BLaER1 treated with 17β-estradiol and CSF1 and Interleukin-3, amounts not matched to agents 10 nM and 100 nM (cell line): ENCODE measurements around the gene C4BPA.

Source experiments
- H3K27ac ChIP-seq, 11 experiments: shearing (Covaris generic); formaldehyde crosslinking; 2 replicates each; pipeline ENCODE4 v1.8.1; 2022
- H3K27me3 ChIP-seq, 11 experiments: shearing (Covaris generic); formaldehyde crosslinking; 2 replicates each; pipeline ENCODE4 v1.8.1; 2022
- H3K36me3 ChIP-seq, 11 experiments: shearing (Covaris generic); formaldehyde crosslinking; 2 replicates each; pipeline ENCODE4 v1.8.1; 2022
- H3K4me1 ChIP-seq, 10 experiments: shearing (Covaris generic); formaldehyde crosslinking; 2 replicates each; pipeline ENCODE4 v1.8.1; 2022
- H3K4me2 ChIP-seq, 11 experiments: shearing (Covaris generic); formaldehyde crosslinking; 2 replicates each; pipeline ENCODE4 v1.8.1; 2022
- H3K4me3 ChIP-seq, 10 experiments: shearing (Covaris generic); formaldehyde crosslinking; 2 replicates each; pipeline ENCODE4 v1.8.1; 2022
- H3K9ac ChIP-seq, 11 experiments: shearing (Covaris generic); formaldehyde crosslinking; 2 replicates each; pipeline ENCODE4 v1.8.1; 2022
- H3K9me3 ChIP-seq, 11 experiments: shearing (Covaris generic); formaldehyde crosslinking; replicated peaks in 1 of 11; 2 replicates each; pipeline ENCODE4 v1.8.1; 2022
- H4K20me1 ChIP-seq, 11 experiments: shearing (Covaris generic); formaldehyde crosslinking; 2 replicates each; pipeline ENCODE4 v1.8.1; 2022
- Cebpa-rat ChIP-seq, 11 experiments: shearing (Covaris generic); IDR thresholded peaks; 2 replicates each; pipeline ENCODE4 v1.8.1; 2022

Gene C4BPA

DNA sequence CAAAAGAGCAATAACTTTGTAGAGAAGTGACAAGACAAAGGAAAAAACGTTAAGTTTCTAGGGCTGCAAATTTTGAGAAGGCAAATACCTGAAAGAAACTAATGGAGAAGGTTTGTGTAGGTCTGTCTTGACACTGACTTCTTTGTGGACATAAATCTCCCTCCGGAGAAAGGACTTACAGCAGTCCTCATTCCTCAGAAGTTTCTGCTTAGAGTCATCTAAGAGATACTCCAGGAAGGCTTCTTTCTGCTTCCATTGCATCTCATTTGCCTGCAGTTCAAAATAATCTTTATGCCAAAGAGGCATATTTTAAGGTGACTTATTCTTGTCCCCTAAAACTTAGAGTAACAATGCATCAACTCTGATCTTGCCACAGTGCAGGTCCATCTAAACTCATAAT, 19.8 kb upstream of the C4BPA start:
- H4K20me1 ChIP-seq = no peaks in the 10 kb centered on the region
- H3K36me3 ChIP-seq = no peaks in the 10 kb centered on the region
- no peak overlapping the region for H3K9ac ChIP-seq
- peak overlapping the region in 2 of 11 experiments; percentile 25 to 57; a peak in 1 of 22 replicates for H3K4me2 ChIP-seq
- H3K4me3 ChIP-seq = no peak overlapping the region
- peaks cover 6 to 27% (median 7%) of the 10 kb centered on the region in 10 experiments; a peak in 18 of 20 replicates for H3K4me1 ChIP-seq
- no peak for TF ChIP-seq Cebpa-rat (IDR thresholded peaks at IDR 0.05)
- no peaks in the 10 kb centered on the region for H3K27me3 ChIP-seq
- H3K9me3 ChIP-seq = no peaks in the 10 kb centered on the region
- H3K27ac ChIP-seq = no peak overlapping the region

DNA sequence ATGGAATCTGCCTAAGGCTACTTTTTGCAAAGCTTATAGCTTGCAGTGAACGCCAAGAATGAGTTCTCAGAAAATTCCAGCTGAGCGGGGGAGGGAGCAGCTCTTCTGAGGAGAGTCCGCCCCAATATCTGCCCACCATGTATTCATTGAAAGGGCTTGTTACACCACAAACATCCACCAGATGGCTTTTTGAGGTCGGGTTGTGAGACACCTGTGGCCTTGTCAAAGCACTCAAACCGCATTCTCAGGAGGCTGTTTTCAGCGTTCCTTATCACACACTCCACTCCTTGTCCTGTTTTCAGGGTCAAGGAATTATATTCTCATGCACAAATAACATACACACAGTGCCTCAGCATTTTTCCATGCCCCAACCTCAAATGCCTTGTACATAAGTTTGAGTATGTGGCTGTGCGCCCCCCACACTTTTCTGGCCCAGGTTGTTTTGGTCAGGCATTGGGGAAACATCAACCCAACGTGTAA, 19.3 kb upstream of the C4BPA start:
- no peaks in the 10 kb centered on the region for H3K9me3 ChIP-seq
- H3K4me3 ChIP-seq = no peak overlapping the region
- H4K20me1 ChIP-seq = no peaks in the 10 kb centered on the region
- H3K27me3 ChIP-seq = no peaks in the 10 kb centered on the region
- no peak overlapping the region for H3K27ac ChIP-seq
- H3K4me1 ChIP-seq = peaks cover 10 to 32% (median 12%) of the 10 kb centered on the region in 10 experiments; a peak in 18 of 20 replicates
- H3K36me3 ChIP-seq = no peaks in the 10 kb centered on the region
- H3K4me2 ChIP-seq = peak overlapping the region in 3 of 11 experiments; percentile 25 to 57 (median 36); a peak in 5 of 22 replicates
- H3K9ac ChIP-seq = no peak overlapping the region
- TF ChIP-seq Cebpa-rat (IDR thresholded peaks at IDR 0.05) = no peak

DNA sequence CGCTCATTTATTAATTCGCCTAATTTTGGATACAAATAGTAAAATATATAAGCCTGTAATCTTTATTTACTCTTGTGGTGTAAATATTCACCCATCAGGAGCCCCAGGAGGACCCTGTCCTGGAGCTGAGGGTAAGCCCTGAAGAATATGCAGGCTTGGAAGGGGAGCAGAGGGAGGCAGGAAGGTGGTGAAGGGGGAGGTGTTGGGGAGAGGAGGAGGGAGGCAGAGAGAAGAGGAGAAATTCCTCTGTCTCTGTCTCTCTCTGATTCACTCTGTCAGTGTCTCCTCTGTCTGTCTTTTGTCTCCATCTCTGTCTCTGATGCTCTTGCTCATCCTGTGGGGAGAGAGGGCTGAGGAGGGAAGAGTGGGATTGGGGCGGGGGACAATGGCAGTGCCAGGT, 18.1 kb upstream of the C4BPA start:
- no peak for TF ChIP-seq Cebpa-rat (IDR thresholded peaks at IDR 0.05)

DNA sequence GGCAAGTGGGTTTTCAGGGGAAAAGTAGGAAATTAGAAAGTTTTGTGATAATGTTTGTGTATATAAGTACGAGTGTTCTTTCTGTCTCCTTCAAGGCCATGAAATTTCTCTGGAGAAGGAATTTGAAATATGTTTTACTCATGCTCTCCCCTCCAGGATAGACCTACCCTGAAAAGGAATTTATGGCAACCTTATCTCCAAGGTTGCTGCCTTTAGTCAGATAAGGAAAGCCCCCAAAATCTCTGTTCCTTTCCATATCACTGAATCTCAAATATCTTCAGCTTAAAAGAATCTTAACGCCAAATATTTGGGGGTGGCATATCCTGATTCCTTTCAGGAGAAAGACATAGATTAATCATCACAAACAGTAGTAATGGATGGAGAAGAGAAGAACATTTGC, 15.9 kb upstream of the C4BPA start:
- no peak for TF ChIP-seq Cebpa-rat (IDR thresholded peaks at IDR 0.05)
- Histone ChIP-seq H3K27me3 (no peaks in the 10 kb centered on the region), H3K4me2 (no peak overlapping the region; a peak in 2 of 22 replicates), H3K4me3 (no peak overlapping the region), H3K27ac (no peak overlapping the region), H4K20me1 (no peaks in the 10 kb centered on the region), H3K9ac (no peak overlapping the region), H3K4me1 (peaks cover 10 to 46% (median 14%) of the 10 kb centered on the region in 10 experiments; a peak in 18 of 20 replicates), H3K36me3 (no peaks in the 10 kb centered on the region), H3K9me3 (no peaks in the 10 kb centered on the region)

More for the DNA sequence above, 18.1 kb upstream of the C4BPA start:
- Histone ChIP-seq H3K9me3 (no peaks in the 10 kb centered on the region), H3K9ac (no peak overlapping the region), H3K27me3 (no peaks in the 10 kb centered on the region), H3K4me2 (peak overlapping the region in 1 of 11 experiments; percentile 57; a peak in 1 of 22 replicates), H3K36me3 (no peaks in the 10 kb centered on the region), H3K4me3 (no peak overlapping the region), H3K27ac (no peak overlapping the region), H3K4me1 (peaks cover 10 to 39% (median 14%) of the 10 kb centered on the region in 10 experiments; a peak in 18 of 20 replicates), H4K20me1 (no peaks in the 10 kb centered on the region)

DNA sequence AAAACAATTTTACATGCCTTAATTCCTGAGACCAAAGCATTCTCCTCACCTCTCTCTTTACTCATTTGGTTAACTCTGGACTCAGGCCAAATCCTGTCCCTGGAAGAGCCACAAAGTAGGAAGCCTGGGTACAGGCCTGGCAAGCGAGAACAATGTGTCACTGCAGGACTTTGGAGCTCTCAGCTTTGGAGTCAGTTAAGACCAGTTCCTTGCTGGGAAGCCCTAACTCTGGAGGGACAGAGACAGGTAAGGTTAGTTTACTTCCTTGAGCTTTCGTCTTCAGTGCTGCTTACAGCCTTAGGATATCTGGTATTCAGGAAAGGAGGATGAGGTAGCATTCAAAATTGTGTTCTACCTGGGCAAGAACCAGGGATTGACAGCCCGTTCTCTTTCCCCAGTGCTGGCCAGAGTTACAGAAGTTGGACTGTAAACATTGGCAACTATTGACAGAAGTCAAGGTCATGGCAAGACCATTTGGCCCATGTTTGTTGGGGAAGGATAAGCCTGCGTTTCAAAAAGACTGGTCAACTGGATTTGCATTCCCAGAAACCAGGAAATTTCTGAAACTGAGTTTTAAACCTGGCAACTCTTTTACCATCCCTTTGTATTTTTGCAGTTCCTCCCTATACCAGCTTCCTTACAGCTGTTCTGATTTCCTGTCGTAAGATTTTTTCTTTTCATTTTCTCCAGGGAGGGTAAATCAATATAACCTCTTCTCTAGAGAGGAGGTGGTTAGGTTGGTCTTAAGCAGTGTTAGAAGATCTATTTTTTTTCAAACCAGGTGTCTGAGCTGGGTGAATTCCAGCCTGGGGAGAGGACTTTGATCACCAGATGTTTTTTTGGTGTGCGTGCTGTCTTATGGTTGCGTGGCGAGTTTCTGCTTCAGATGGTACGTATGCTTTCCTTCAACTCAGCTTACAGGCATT, 15.1 kb upstream of the C4BPA start, which contains the start of gene C4BPB:
TSS of gene C4BPB (plus strand) at position 160 of the 926 bp plus-strand sequence. CDS start at position 832, 672 bp downstream.
- no peak within 1 kb of the TSS for H3K4me3 ChIP-seq

DNA sequence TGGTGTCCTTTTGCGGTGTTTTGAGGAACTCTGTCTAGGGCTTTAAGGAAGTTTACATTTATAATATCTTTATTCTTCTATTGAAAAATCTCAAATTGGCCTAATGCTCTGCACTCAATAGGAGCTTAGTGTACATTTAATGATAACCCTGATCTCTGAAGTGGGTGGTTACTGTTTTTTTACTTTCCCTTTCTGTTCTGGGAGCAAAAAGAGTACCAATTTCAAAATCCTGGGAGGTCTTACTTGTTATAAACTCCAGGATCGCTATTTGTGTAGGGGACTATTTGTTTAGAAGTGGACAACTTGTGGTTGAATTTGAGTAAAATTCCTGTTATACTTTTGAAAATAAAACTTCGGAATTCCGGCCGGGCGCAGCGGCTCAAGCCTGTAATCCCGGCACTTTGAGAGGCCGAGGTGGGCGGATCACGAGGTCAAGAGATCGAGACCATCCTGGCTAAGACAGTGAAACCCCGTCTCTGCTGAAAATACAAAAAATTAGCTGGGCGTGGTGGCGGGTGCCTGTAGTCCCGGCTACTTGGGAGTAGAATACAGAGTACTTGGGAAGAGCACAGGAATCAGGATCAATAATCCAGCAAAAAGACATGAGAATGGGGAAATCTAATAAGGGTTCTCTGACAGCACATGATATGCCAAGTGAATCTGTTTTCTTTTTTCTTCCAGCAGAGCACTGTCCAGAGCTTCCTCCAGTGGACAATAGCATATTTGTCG, 14.2 kb upstream of the C4BPA start:
- TF ChIP-seq Cebpa-rat (IDR thresholded peaks at IDR 0.05) = no peak
- H4K20me1 ChIP-seq = no peaks in the 10 kb centered on the region
- no peaks in the 10 kb centered on the region for H3K36me3 ChIP-seq
- H3K4me2 ChIP-seq = peak overlapping the region; percentile 43 to 83 (median 55)
- no peak overlapping the region for H3K4me3 ChIP-seq
- peak overlapping the region in 1 of 11 experiments; percentile 13; a peak in 1 of 22 replicates for H3K9ac ChIP-seq
- H3K4me1 ChIP-seq = peaks cover 10 to 41% (median 14%) of the 10 kb centered on the region in 10 experiments; a peak in 18 of 20 replicates
- no peaks in the 10 kb centered on the region for H3K9me3 ChIP-seq
- no peaks in the 10 kb centered on the region for H3K27me3 ChIP-seq
- H3K27ac ChIP-seq = no peak overlapping the region; a peak in 1 of 22 replicates

More for the DNA sequence above, 15.1 kb upstream of the C4BPA start, which contains the start of gene C4BPB:
- no peaks in the 10 kb centered on the region for H3K27me3 ChIP-seq
- H3K4me1 ChIP-seq = peaks cover 10 to 46% (median 14%) of the 10 kb centered on the region in 10 experiments; a peak in 18 of 20 replicates
- peak within 1 kb of the TSS in 1 of 11 experiments; percentile 13; a peak in 1 of 22 replicates for H3K9ac ChIP-seq
- no peaks in the 10 kb centered on the region for H3K36me3 ChIP-seq
- no peak within 1 kb of the TSS; a peak in 1 of 22 replicates for H3K27ac ChIP-seq
- H3K9me3 ChIP-seq = no peaks in the 10 kb centered on the region
- H4K20me1 ChIP-seq = no peaks in the 10 kb centered on the region
- peak within 1 kb of the TSS; percentile 43 to 83 (median 55) for H3K4me2 ChIP-seq
- no peak for TF ChIP-seq Cebpa-rat (IDR thresholded peaks at IDR 0.05)

DNA sequence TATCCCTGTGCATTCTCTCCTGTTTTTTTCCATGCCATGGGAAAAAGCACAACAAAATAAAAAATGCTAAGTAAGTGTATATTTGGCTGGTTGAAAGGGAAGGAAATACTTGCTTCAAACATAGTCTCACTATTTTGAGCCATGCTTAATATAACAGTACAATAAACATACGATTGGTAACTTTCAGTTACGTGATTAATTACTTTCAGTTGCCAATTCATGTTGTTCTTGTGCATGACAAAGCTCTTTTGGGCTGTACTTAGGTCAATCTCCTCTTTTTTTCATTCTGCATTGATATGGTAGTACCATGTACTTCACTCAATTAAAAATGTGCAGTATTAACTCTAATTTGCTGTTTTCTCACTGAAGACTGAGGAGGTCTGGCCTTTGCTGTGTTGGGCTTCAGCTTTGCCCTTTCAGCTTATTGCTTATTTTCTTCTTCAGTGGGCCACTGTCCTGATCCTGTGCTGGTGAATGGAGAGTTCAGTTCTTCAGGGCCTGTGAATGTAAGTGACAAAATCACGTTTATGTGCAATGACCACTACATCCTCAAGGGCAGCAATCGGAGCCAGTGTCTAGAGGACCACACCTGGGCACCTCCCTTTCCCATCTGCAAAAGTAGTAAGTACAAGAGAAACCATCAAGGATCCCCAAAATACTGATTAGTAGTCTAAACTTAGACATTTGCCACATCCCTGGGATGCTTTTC, 12.7 kb upstream of the C4BPA start:
- Histone ChIP-seq H3K4me1 (peaks cover 10 to 27% (median 14%) of the 10 kb centered on the region in 10 experiments; a peak in 18 of 20 replicates), H3K9me3 (no peaks in the 10 kb centered on the region), H3K27me3 (no peaks in the 10 kb centered on the region), H4K20me1 (no peaks in the 10 kb centered on the region), H3K4me2 (peak overlapping the region in 3 of 11 experiments; percentile 6 to 26 (median 14); a peak in 2 of 22 replicates), H3K36me3 (no peaks in the 10 kb centered on the region), H3K4me3 (no peak overlapping the region), H3K27ac (no peak overlapping the region), H3K9ac (no peak overlapping the region)
- no peak for TF ChIP-seq Cebpa-rat (IDR thresholded peaks at IDR 0.05)

DNA sequence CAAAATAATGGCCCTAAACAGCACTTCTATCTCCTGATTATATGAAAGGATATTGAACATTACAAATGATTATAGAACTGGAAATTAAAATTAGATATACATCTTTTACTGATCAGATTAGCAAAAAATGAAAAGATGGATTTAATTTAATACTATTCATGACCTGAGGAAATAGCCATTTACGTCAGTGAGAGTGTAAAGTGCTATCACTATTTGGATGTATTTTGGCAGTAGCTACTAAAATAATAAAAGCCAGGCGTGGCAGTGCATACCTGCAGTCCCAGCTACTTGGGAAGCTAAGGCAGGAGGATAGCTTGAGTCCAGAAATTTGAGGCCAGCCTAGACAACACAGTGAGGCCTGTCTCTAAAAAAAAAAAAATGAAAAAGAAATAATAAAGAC, 10.1 kb upstream of the C4BPA start:
- peaks cover 8 to 16% (median 12%) of the 10 kb centered on the region in 11 experiments; a peak in 21 of 22 replicates for H3K9me3 ChIP-seq
- no peak for TF ChIP-seq Cebpa-rat (IDR thresholded peaks at IDR 0.05)
- H3K27ac ChIP-seq = no peak overlapping the region
- H3K4me2 ChIP-seq = no peak overlapping the region
- H4K20me1 ChIP-seq = no peaks in the 10 kb centered on the region
- no peak overlapping the region for H3K4me3 ChIP-seq
- no peaks in the 10 kb centered on the region for H3K27me3 ChIP-seq
- no peak overlapping the region for H3K9ac ChIP-seq
- H3K36me3 ChIP-seq = no peaks in the 10 kb centered on the region
- H3K4me1 ChIP-seq = peaks cover 6 to 22% (median 10%) of the 10 kb centered on the region in 10 experiments; a peak in 18 of 20 replicates
